Esophagus squamous epithelium (tissue), 5 donors: ENCODE data around the gene C1QL1. TPM values are rescaled to one million over a fixed set of nuclear protein-coding genes. Genes with fewer than 3 reads are reported as not detected.

Experiments
- DNase-seq: peaks from one replicate; lab custom pipeline; 2025; lab: John Stamatoyannopoulos, UW
- H3K27ac ChIP-seq, 4 donors: fragments of 200-600 bp; sonication (generic); one replicate each; pipeline ENCODE4 v1.5.1; 2016 to 2019; ENCODE audit warnings: mild to moderate bottlenecking in 1 of 4
- H3K27me3 ChIP-seq, 4 donors: fragments of 200-600 bp; sonication (generic); 1 replicate in 3 of 4; 2 replicates in 1 of 4; pipeline versions ENCODE4 v1.5.1 to v1.6.0; 2017 to 2021; ENCODE audit warnings: antibody characterized with exemption in 1 of 4
- H3K36me3 ChIP-seq, 3 donors: fragments of 200-600 bp; sonication (generic); one replicate each; pipeline ENCODE4 v1.5.1; 2016 to 2019
- H3K4me1 ChIP-seq, 3 donors: fragments of 200-600 bp; sonication (generic); one replicate each; pipeline ENCODE4 v1.5.1; 2017 to 2019
- H3K4me3 ChIP-seq, 4 donors: fragments of 200-600 bp; sonication (generic); 1 replicate in 3 of 4; 2 replicates in 1 of 4; pipeline ENCODE4 v1.5.1; 2016 to 2019; ENCODE audit warnings: mild to moderate bottlenecking in 2 of 4, moderate library complexity in 1 of 4
- H3K9me3 ChIP-seq, 3 donors: fragments of 200-600 bp; sonication (generic); one replicate each; pipeline ENCODE4 v1.5.1; 2016 to 2019
- POLR2A ChIP-seq, 4 donors: fragments of 450-650 bp; IDR thresholded peaks; one replicate each; pipeline ENCODE4 v1.6.1; 2017; ENCODE audit warnings: antibody characterized with exemption in 4 of 4, mild to moderate bottlenecking in 4 of 4, moderate library complexity in 3 of 4
- WGBS, 2 donors: methylation state at CpG; one replicate each; pipeline ENCODE4 v1.1.5; 2018; 5-methylcytosine and 5-hydroxymethylcytosine counted together
- intact Hi-C: fragments of 100-400 bp; cut with DNase I; formaldehyde crosslinking; loops from one replicate; pipeline ENCODE4 v1.15.0; 2022
- small RNA-seq, 4 donors: library from RNA; depleted of rRNA; stranded (forward); fragments of <200 nt; gene quantifications; one replicate each; pipeline ENCODE3, GENCODE V24; 2016
- total RNA-seq, 4 donors: library from RNA; depleted of rRNA; stranded (reverse); fragments of >200 nt; gene quantifications; one replicate each; pipeline ENCODE4 v1.1.0, GENCODE V29; 2016
- TF ChIP-seq, protein P1 (sequence below), 6 experiments: fragments of 450-650 bp in 4 of 6; fragments of 200-600 bp in 2 of 6; sonication (generic) in 2 of 6; IDR thresholded peaks; one replicate each; pipeline ENCODE4 v1.5.1; 2016 to 2019; ENCODE audit warnings: antibody characterized with exemption in 6 of 6, mild to moderate bottlenecking in 4 of 6, moderate library complexity in 4 of 6
- donor health status: DM: yes; HTN: yes; CAD: no.

Gene C1QL1
- total RNA-seq, 4 donors from 2014 or later: 0.35 to 2.3 (median 0.70) TPM; not detected in 1

DNA sequence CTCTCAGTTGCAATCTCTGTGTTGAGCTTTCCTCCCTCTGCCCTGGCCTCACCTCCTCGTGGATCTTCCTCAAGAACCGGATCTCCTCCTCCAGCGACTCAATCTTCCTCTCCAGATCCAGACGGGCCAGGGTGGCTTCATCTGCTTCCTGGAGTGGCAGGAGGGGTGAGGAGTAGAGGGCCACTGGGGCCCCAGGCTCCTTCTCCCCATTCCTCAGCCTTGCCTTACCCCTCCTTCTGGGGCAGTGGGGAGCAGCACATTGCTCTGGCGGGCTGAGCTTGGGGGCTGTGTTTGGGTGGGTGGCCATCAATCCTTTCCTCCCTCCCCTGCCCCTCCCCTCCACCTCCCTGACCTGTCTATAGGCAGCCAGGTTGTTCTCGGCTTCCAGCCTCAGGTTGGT, 54.4 kb downstream of the C1QL1 start:
- Histone ChIP-seq H3K4me1 (peaks cover 28 to 45% (median 33%) of the 10 kb centered on the region in 3 donors), H3K27me3 (peaks cover 0 to 34% (median 0%) of the 10 kb centered on the region in 4 donors), H3K36me3 (no peaks in the 10 kb centered on the region), H3K4me3 (no peak overlapping the region), H3K27ac (no peak overlapping the region), H3K9me3 (no peaks in the 10 kb centered on the region)
- intact Hi-C loops: no loop called here
- WGBS, 2 donors: 63% methylated on average over 6 of the region's 6 CpGs; no CpG with 5 or more reads in 1 of the 2 donors
- TF ChIP-seq, protein P1, sequence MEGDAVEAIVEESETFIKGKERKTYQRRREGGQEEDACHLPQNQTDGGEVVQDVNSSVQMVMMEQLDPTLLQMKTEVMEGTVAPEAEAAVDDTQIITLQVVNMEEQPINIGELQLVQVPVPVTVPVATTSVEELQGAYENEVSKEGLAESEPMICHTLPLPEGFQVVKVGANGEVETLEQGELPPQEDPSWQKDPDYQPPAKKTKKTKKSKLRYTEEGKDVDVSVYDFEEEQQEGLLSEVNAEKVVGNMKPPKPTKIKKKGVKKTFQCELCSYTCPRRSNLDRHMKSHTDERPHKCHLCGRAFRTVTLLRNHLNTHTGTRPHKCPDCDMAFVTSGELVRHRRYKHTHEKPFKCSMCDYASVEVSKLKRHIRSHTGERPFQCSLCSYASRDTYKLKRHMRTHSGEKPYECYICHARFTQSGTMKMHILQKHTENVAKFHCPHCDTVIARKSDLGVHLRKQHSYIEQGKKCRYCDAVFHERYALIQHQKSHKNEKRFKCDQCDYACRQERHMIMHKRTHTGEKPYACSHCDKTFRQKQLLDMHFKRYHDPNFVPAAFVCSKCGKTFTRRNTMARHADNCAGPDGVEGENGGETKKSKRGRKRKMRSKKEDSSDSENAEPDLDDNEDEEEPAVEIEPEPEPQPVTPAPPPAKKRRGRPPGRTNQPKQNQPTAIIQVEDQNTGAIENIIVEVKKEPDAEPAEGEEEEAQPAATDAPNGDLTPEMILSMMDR (IDR thresholded peaks at IDR 0.05): no peak
- TF ChIP-seq POLR2A (IDR thresholded peaks at IDR 0.05): no peak
- no peak for DNase-seq

DNA sequence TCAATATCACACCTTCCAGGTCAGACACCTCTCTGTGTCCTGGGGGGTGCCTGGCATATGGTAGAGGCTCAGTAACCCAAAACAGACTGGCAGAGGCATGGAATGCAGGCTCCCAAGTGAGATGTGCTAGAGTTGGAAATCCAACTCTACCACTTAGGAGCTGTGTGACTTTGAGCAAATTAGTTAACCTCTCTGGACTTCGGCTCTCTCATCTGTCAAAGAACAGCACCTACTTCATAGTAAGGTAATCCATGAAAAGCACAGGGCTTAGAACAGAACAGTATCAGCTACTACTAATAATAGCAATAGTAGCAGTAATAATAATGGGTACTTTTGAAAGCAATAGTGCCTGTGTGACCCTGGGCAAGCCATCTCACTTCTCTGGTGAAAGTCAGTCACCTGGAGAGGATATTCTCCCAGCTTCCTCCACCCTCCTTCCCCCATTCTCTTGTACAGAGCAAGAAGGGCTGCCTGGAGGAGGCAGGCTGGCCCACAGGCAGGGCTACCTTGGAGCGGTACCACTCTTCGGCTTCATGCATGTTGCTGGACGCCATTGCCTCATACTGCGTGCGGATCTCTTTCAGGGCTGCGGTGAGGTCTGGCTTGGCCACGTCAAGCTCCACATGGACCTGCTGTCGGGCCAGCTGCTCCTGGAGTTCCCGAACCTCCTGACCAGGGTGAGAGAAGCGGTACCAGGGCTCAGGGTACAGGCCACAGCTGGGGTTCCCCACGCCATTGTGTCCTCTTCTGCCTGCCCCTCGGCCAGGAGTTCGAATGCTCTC, 55.1 kb downstream of the C1QL1 start:
- peaks cover 0 to 34% (median 0%) of the 10 kb centered on the region in 4 donors for H3K27me3 ChIP-seq
- WGBS, 2 donors: 76 to 89% methylated on average over 6 to 14 of the region's 14 CpGs
- H3K4me3 ChIP-seq: no peak overlapping the region
- H3K4me1 ChIP-seq: peaks cover 25 to 38% (median 27%) of the 10 kb centered on the region in 3 donors
- no peaks in the 10 kb centered on the region for H3K9me3 ChIP-seq
- no peak overlapping the region for H3K27ac ChIP-seq
- intact Hi-C loops: no loop called here
- TF ChIP-seq, protein P1 (IDR thresholded peaks at IDR 0.05): no peak
- TF ChIP-seq POLR2A (IDR thresholded peaks at IDR 0.05): no peak
- DNase-seq: no peak
- no peaks in the 10 kb centered on the region for H3K36me3 ChIP-seq

DNA sequence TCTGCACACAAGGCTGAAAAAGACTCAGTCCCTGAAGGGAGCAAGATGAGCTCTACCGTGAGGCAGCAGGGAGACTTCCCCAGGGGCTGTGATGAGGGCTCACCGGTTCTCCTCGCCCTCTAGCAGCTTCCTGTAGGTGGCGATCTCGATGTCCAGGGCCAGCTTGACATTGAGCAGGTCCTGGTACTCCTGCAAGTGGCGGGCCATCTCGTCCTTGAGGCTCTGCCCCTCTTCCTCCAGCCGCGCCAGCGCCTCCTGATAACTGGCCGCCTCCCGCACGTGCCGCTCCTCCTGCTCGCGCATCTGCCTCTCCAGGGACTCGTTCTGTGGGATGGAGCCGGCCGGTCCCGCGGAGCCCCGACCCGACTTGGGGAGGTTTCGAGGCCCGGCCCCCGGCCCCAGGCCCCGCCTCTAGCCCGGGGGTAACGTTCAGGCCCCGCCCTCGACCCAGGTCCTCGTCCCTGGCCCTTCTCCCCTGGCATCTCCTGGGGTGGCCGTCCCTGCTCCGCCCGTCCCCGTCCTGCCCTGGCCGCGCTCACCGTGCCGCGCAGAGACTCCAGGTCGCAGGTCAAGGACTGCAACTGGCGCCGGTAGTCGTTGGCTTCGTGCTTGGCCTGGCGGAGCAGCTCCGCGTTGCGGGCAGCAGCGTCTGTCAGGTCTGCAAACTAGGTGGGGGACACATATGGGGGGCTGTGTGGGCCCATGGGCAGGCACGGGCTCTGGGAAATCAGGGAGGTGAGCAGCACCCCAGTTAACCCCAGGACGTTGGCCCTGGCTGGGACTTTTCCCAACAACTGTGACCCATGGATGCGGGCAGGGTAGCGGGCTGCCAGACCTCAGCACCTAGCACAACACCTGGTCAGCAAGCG, 56.7 kb downstream of the C1QL1 start:
- no peak for DNase-seq
- 41 to 61% methylated on average over 7 to 10 of the region's 56 CpGs for WGBS, 2 donors
- intact Hi-C loops: no loop called here
- Histone ChIP-seq H3K27me3 (peaks cover 0 to 34% (median 0%) of the 10 kb centered on the region in 4 donors), H3K36me3 (no peaks in the 10 kb centered on the region), H3K27ac (no peak overlapping the region), H3K9me3 (no peaks in the 10 kb centered on the region), H3K4me3 (peak overlapping the region in 3 of 4 donors; percentile 26 to 53 (median 29)), H3K4me1 (peaks cover 11 to 22% (median 12%) of the 10 kb centered on the region in 3 donors)
- TF ChIP-seq, protein P1 (IDR thresholded peaks at IDR 0.05): peak in 4 of 6 experiments; percentile 7 to 47 (median 34)
- TF ChIP-seq POLR2A (IDR thresholded peaks at IDR 0.05): no peak

DNA sequence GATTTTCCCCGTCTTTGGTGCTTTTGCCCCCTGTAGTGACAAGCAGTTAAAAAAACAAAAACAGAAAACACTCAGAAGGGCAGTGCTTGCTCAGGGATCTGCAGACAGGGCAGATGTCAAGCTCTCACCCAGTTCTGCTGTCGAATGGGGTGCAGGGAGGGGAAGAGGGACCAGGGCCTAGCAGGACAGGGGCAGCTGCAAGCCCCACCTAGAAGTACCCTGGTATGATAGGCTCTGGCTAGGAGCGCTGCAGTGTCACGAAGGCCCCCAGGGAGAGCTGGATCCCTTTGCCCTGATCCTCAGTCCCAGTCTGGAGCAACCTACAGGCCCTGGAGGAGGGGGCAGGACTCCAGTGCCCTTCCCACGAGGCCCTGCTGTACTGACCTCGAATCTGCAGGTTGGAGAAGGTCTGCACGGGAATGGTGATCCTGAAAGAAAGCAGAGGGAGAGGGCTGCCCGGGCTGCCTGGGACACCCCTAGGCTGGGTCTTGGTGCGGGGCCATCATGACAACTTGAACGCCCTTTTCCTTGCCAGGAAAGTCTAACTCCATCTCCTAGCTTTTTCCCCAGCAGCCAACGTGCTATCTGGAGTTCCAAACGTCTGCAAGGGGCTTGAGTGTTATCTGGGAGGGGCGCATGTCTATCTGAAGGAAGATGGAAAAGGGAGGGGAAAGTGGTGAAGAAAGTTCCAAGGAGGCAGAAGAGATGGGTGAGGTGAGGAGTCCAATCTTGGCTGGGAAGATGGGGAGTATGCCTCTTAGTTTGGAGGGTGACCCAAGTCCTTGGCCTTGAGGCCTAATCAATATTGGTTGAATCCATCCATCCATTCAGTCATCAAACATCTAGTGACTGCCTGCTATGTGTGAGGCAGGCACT, 57.6 kb downstream of the C1QL1 start:
- H3K4me3 ChIP-seq: no peak overlapping the region
- H3K27me3 ChIP-seq: peaks cover 0 to 34% (median 0%) of the 10 kb centered on the region in 4 donors
- H3K4me1 ChIP-seq: peaks cover 6 to 13% (median 7%) of the 10 kb centered on the region in 3 donors
- H3K36me3 ChIP-seq: no peaks in the 10 kb centered on the region
- 87 to 96% methylated on average over 7 to 10 of the region's 13 CpGs for WGBS, 2 donors
- TF ChIP-seq, protein P1 (IDR thresholded peaks at IDR 0.05): no peak
- TF ChIP-seq POLR2A (IDR thresholded peaks at IDR 0.05): no peak
- DNase-seq: no peak
- intact Hi-C loops: no loop called here
- no peaks in the 10 kb centered on the region for H3K9me3 ChIP-seq
- H3K27ac ChIP-seq: no peak overlapping the region

Small RNA genes within 50 kb of the gene (small RNA-seq; reads per million reads assigned to genes)
- 0 reads per million in 4 donors for gene AC015936.2
- 0 to 0.07 (median 0) reads per million in 4 donors for gene MIR6783

Other genes with a start within 250 kb of the C1QL1 start
- under 1 TPM in 2 of 4 donors, not detected in 2; 0.18 to 0.38 TPM for gene ADAM11, start 209.3 kb downstream of the C1QL1 start, total RNA-seq
- gene GJC1, start 138.0 kb downstream of the C1QL1 start, total RNA-seq: 1 to 10 TPM; 1.2 to 5.9 (median 1.6) TPM
- 1 to 10 TPM in 3 of 4 donors, not detected in 1; 1.5 to 5.5 (median 2.3) TPM for gene HIGD1B, start 120.4 kb downstream of the C1QL1 start, total RNA-seq
- gene EFTUD2, start 68.9 kb downstream of the C1QL1 start, total RNA-seq: 10 to 100 TPM; 53.4 to 85.7 (median 59.8) TPM
- not detected for gene GFAP, start 52.8 kb downstream of the C1QL1 start, total RNA-seq
- 10 to 100 TPM in 1 of 4 donors, 1 to 10 TPM in 3; 3.3 to 11.1 (median 4.8) TPM for gene KIF18B, start 20.5 kb downstream of the C1QL1 start, total RNA-seq
- 10 to 100 TPM; 23.8 to 44.1 (median 34.7) TPM for gene DCAKD, start 83.3 kb upstream of the C1QL1 start, total RNA-seq
- 10 to 100 TPM; 54.6 to 66.2 (median 57.8) TPM for gene NMT1, start 93.0 kb upstream of the C1QL1 start, total RNA-seq
- 100 to 1,000 TPM in 1 of 4 donors, 10 to 100 TPM in 3; 16.3 to 105 (median 20.5) TPM for gene PLCD3, start 164.2 kb upstream of the C1QL1 start, total RNA-seq
- gene ACBD4, start 167.4 kb upstream of the C1QL1 start, total RNA-seq: 1 to 10 TPM; 1.7 to 6.9 (median 4.5) TPM
- 10 to 100 TPM; 19.8 to 28.4 (median 25.3) TPM for gene HEXIM1, start 180.2 kb upstream of the C1QL1 start, total RNA-seq
- gene HEXIM2, start 193.6 kb upstream of the C1QL1 start, total RNA-seq: 1 to 10 TPM; 1.7 to 9.0 (median 4.9) TPM